CD4-positive, alpha-beta T cell (primary cell): ENCODE measurements around the gene LIPJ. TPM values are rescaled to one million over a fixed set of nuclear protein-coding genes. Genes with fewer than 3 reads are reported as not detected.
A peak's percentile ranks its signal among the peaks of the same experiment; 100 is the strongest.

ENCODE experiments used
- ATAC-seq: fragments of 200-7000 bp; cut with Tn5 transposase; one replicate; pipeline ENCODE4 v1.10.0; 2022; ENCODE audit warnings: mild to moderate bottlenecking; ENCODE audit not compliant: poor library complexity
- CTCF ChIA-PET: fragments of 350-600 bp; sonication (Branson Sonifier 250); formaldehyde crosslinking; loops from one replicate; lab custom pipeline; 2021; ENCODE audit warnings: antibody characterized with exemption, inconsistent platforms; lab: Charles Lee
- POLR2A ChIA-PET: fragments of 350-600 bp; sonication (Branson Sonifier 250); formaldehyde crosslinking; loops from one replicate; lab custom pipeline; 2021; ENCODE audit warnings: antibody characterized with exemption, inconsistent platforms; lab: Charles Lee
- DNase-seq, 14 experiments: peaks; one replicate each; pipeline ENCODE4 v3.0.0-alpha.2; 2013 to 2020; ENCODE audit warnings: mixed read lengths in 2 of 14
- H3K27ac ChIP-seq, 2 donors: one replicate each; pipeline versions ENCODE4 v1.5.1 to v1.7.0; 2013; ENCODE audit warnings: low read length in 2 of 2, low read depth in 1 of 2, mild to moderate bottlenecking in 1 of 2
- H3K27me3 ChIP-seq, 2 experiments: 1 replicate in 1 of 2; 2 replicates in 1 of 2; pipeline versions ENCODE4 v1.6.1 to v1.7.0; 2013; ENCODE audit warnings: low read length in 2 of 2, control low read depth in 1 of 2, mild to moderate bottlenecking in 1 of 2, moderate library complexity in 1 of 2; ENCODE audit not compliant: insufficient read depth in 2 of 2, control insufficient read depth in 1 of 2
- H3K36me3 ChIP-seq: one replicate; pipeline ENCODE4 v1.6.1; 2013; ENCODE audit warnings: low read length, control low read depth; ENCODE audit not compliant: insufficient read depth
- H3K4me1 ChIP-seq: one replicate; pipeline ENCODE4 v1.6.1; 2013; ENCODE audit warnings: low read length, control low read depth; ENCODE audit not compliant: insufficient read depth
- H3K4me3 ChIP-seq: one replicate; pipeline ENCODE4 v1.5.1; 2013; ENCODE audit warnings: mild to moderate bottlenecking, low read length, moderate library complexity
- H3K9me3 ChIP-seq, 2 experiments: 1 replicate in 1 of 2; 2 replicates in 1 of 2; pipeline versions ENCODE4 v1.6.1 to v1.7.0; 2013; ENCODE audit warnings: low read length in 2 of 2, mild to moderate bottlenecking in 2 of 2, control low read depth in 1 of 2, moderate library complexity in 1 of 2; ENCODE audit not compliant: control insufficient read depth in 1 of 2, insufficient read depth in 1 of 2
- H3K27ac Mint-ChIP-seq: one replicate; pipeline ENCODE4 v1.8.0; 2020; ENCODE audit warnings: mixed read lengths
- H3K27me3 Mint-ChIP-seq: one replicate; pipeline ENCODE4 v1.8.0; 2021; ENCODE audit warnings: mixed read lengths
- H3K36me3 Mint-ChIP-seq: one replicate; pipeline ENCODE4 v1.8.0; 2021; ENCODE audit warnings: low read depth, mixed read lengths
- H3K4me1 Mint-ChIP-seq: one replicate; pipeline ENCODE4 v1.8.0; 2021; ENCODE audit warnings: low read depth, mixed read lengths
- H3K4me3 Mint-ChIP-seq: one replicate; pipeline ENCODE4 v1.8.0; 2020; ENCODE audit warnings: mild to moderate bottlenecking, mixed read lengths
- H3K9me3 Mint-ChIP-seq: one replicate; pipeline ENCODE4 v1.8.0; 2020; ENCODE audit warnings: mixed read lengths
- intact Hi-C, 2 experiments: fragments of 100-400 bp; cut with DNase I in 1 of 2; cut with micrococcal nuclease in 1 of 2; formaldehyde crosslinking; loops; one replicate each; pipeline versions ENCODE4 v1.15.1 to v1.9.0; 2023 to 2025; cut with DNase I, micrococcal nuclease
- total RNA-seq, 174 experiments: library from RNA in 2 of 174; stranded (reverse) in 2 of 174; gene quantifications; one replicate each; pipeline ENCODE4 v1.2.3 and lab custom pipeline; 2021 to 2026
- TF ChIP-seq, protein P1 (sequence below): fragments of 200-600 bp; IDR thresholded peaks from one replicate; pipeline ENCODE4 v1.8.0; 2022; ENCODE audit warnings: antibody characterized with exemption, mild to moderate bottlenecking

LIPJ gene
- total RNA-seq, 2 experiments from 2014 or later = not detected

DNA sequence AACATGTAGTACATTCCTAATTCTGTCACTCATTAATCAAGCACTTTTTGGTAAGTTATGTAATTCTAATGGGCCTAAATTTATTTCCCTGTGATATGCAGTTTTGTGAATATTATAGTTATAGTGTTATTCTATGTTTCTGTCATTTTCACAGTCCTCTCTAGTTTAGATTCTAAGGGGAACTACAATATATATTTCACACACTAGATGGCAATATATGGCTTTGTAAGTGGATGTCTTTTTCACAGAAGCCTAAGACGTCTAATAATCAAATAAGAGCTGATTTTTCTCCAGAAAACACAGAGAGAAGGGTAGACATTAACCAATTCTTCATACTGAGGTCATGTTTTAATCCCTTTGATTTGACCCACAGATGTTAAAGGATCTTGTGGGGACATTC is 21.5 kb upstream of the LIPJ start:
- DNase-seq = peak in 3 of 14 experiments; percentile 23 to 30 (median 29)
- Histone ChIP-seq H3K4me3 (no peak overlapping the region), H3K9me3 (no peaks in the 10 kb centered on the region), H3K36me3 (no peaks in the 10 kb centered on the region), H3K4me1 (peaks cover 6% of the 10 kb centered on the region), H3K27ac (no peak overlapping the region), H3K27me3 (no peaks in the 10 kb centered on the region)
- ChIA-PET CTCF (interaction anchor here (1.3 to 1.5 kb wide), 3 partner anchors 14 to 271 kb away, joined by 3 to 4 read pairs (median 3); partner anchors contain the start of gene RNLS), POLR2A (interaction anchor here (0.8 to 1.0 kb wide), 2 partner anchors 17 to 315 kb away, joined by 3 read pairs; partner anchors contain the start of gene STAMBPL1)
- TF ChIP-seq, protein P1, sequence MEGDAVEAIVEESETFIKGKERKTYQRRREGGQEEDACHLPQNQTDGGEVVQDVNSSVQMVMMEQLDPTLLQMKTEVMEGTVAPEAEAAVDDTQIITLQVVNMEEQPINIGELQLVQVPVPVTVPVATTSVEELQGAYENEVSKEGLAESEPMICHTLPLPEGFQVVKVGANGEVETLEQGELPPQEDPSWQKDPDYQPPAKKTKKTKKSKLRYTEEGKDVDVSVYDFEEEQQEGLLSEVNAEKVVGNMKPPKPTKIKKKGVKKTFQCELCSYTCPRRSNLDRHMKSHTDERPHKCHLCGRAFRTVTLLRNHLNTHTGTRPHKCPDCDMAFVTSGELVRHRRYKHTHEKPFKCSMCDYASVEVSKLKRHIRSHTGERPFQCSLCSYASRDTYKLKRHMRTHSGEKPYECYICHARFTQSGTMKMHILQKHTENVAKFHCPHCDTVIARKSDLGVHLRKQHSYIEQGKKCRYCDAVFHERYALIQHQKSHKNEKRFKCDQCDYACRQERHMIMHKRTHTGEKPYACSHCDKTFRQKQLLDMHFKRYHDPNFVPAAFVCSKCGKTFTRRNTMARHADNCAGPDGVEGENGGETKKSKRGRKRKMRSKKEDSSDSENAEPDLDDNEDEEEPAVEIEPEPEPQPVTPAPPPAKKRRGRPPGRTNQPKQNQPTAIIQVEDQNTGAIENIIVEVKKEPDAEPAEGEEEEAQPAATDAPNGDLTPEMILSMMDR = peak; percentile 26
- Mint-ChIP-seq H3K36me3 (no peaks in the 10 kb centered on the region), H3K9me3 (no peaks in the 10 kb centered on the region), H3K4me3 (no peak overlapping the region), H3K27ac (no peak overlapping the region), H3K27me3 (no peaks in the 10 kb centered on the region), H3K4me1 (no peaks in the 10 kb centered on the region)
- ATAC-seq = peak; percentile 58
- intact Hi-C loops = loop anchor here (1.0 to 10.0 kb wide), 4 partner anchors 260 to 652 kb away; no protein-coding TSS in a partner anchor

DNA sequence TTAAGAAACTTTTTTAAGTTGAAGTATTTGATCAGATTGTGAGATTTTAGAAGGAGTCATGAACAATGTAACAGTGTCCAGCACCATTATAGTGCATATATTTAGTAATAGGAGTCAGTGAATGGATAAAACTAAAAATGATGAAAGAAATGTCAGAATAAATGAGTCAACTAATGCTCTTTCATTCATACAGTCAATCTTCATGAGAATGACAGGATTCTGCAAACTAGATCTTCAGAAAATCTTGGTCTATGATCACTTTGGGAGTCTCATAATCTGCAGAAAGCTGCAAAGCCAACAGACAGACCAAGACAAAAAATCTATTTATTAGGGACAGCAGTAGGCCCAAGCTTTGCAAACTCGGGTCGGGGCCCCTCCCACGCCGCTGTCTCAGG is 4.2 kb upstream of the LIPJ start:
- Mint-ChIP-seq H3K27me3 (peaks cover 6% of the 10 kb centered on the region), H3K4me3 (peak overlapping the region; percentile 92), H3K9me3 (peaks cover 6% of the 10 kb centered on the region), H3K4me1 (peaks cover 14% of the 10 kb centered on the region), H3K27ac (peak overlapping the region; percentile 54), H3K36me3 (no peaks in the 10 kb centered on the region)
- intact Hi-C loops = no loop called here
- POLR2A ChIA-PET = interaction anchor here (0.7 to 4.5 kb wide), 13 partner anchors 10 to 787 kb away, joined by 3 to 36 read pairs (median 3); partner anchors contain the start of genes ATAD1, CH25H, KLLN and PTEN
- CTCF ChIA-PET = interaction anchor here (1.2 to 1.7 kb wide), 4 partner anchors 8 to 20 kb away, joined by 3 to 8 read pairs (median 4); no protein-coding TSS in a partner anchor
- peak overlapping the region; percentile 83 for H3K4me3 ChIP-seq
- H3K36me3 ChIP-seq = no peaks in the 10 kb centered on the region
- no peaks in the 10 kb centered on the region for H3K27me3 ChIP-seq
- ATAC-seq = no peak
- no peak for DNase-seq
- no peaks in the 10 kb centered on the region for H3K9me3 ChIP-seq
- peak overlapping the region in 1 of 2 donors; percentile 77 for H3K27ac ChIP-seq
- TF ChIP-seq, protein P1 = no peak
- peaks cover 7% of the 10 kb centered on the region for H3K4me1 ChIP-seq

DNA sequence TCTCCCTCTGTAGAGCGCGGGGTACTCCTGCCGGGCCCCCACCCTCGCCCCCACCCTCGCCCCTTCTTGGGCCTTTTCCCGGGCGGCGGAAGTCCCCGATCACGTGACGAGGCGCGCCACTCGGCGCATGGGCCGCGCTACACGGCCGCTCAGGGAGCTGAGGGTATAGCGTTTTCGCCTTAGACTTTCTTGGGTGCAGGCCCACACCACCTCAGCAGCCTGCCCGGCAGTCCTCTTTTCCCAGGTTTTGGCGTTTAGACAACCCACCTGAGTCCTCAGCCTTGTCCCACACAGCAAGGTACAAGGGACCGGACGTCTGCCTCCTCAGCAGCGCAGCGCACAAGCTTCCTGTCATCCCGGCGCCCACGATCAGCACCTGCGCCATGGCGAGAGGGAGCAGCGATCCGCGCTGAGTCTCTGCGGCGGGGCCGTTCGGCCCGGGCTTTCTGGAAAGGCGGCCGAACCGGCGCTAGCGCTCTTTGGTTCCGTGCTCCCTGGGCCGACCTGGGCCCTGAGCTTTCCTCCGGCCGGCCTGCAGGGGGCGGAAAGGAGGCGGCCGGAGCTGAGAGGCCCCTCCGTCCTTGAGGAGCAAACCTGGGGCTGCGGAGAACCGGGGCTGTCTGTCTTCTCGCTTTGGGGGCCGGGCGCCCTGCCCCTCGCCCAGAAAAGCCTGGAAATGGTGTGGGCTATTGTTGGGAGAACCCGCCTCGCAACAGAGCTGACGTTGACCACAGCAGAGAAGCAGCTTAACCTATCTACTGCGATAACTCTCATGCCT is 3.6 kb upstream of the LIPJ start, which contains the start of gene RNLS:
RNLS (minus strand) TSS at position 513 of the 778 bp plus-strand sequence.
- H3K4me3 ChIP-seq = peak within 1 kb of the TSS; percentile 83
- ATAC-seq (peak; percentile 82), DNase-seq (peak; percentile 39 to 85 (median 63))
- POLR2A ChIA-PET = interaction anchor here (0.6 to 4.5 kb wide), 16 partner anchors 8 to 831 kb away, joined by 3 to 36 read pairs (median 3); partner anchors contain the start of genes ATAD1, CH25H, IFIT5 and KLLN
- H3K27ac Mint-ChIP-seq = peak within 1 kb of the TSS; percentile 54
- H3K27me3 Mint-ChIP-seq = peaks cover 6% of the 10 kb centered on the region
- no peaks in the 10 kb centered on the region for H3K36me3 ChIP-seq
- TF ChIP-seq, protein P1 = peak; percentile 86
- H3K36me3 Mint-ChIP-seq = no peaks in the 10 kb centered on the region
- intact Hi-C loops = no loop called here
- H3K4me1 ChIP-seq = peaks cover 7% of the 10 kb centered on the region
- CTCF ChIA-PET = interaction anchor here (1.0 to 1.7 kb wide), 7 partner anchors 8 to 20 kb away, joined by 3 to 8 read pairs (median 4); no protein-coding TSS in a partner anchor
- H3K9me3 ChIP-seq = no peaks in the 10 kb centered on the region
- H3K4me1 Mint-ChIP-seq = peaks cover 14% of the 10 kb centered on the region
- H3K9me3 Mint-ChIP-seq = peaks cover 6% of the 10 kb centered on the region
- no peaks in the 10 kb centered on the region for H3K27me3 ChIP-seq
- peak within 1 kb of the TSS; percentile 92 for H3K4me3 Mint-ChIP-seq
- H3K27ac ChIP-seq = peak within 1 kb of the TSS; percentile 77 to 87
